HEK293 (cell line): Measurements from ENCODE around the gene COX7A2.
A peak's percentile ranks its signal among the peaks of the same experiment; 100 is the strongest.

Experiments
- CTCF ChIA-PET: fragments of 350-600 bp; formaldehyde crosslinking; extraction: SDS; loops from one replicate; lab custom pipeline; 2021; ENCODE audit warnings: antibody characterized with exemption; lab: Yijun Ruan, JAX
- POLR2A ChIA-PET: fragments of 300-600 bp; formaldehyde crosslinking; extraction: SDS; loops from one replicate; lab custom pipeline; 2020; ENCODE audit warnings: antibody characterized with exemption, inconsistent platforms; lab: Yijun Ruan, JAX
- H3K27ac ChIP-seq: fragments of 200-500 bp; sonication (Bioruptor generic); 2 replicates; pipeline ENCODE4 v1.5.1; 2014; ENCODE audit warnings: low read depth, low read length, control low read depth, inconsistent platforms; ENCODE audit errors: extremely low read depth
- H3K36me3 ChIP-seq, 2 experiments: fragments of 200-500 bp in 1 of 2; sonication (Bioruptor generic) in 1 of 2; 1 replicate in 1 of 2; 2 replicates in 1 of 2; pipeline ENCODE4 v1.5.1; 2014 to 2017; ENCODE audit warnings: inconsistent platforms in 2 of 2, low read length in 2 of 2; ENCODE audit not compliant: control insufficient read depth in 2 of 2, insufficient read depth in 1 of 2
- H3K4me1 ChIP-seq: fragments of 200-500 bp; sonication (Bioruptor generic); 2 replicates; pipeline ENCODE4 v1.5.1; 2014; ENCODE audit warnings: mild to moderate bottlenecking, low read length, inconsistent platforms; ENCODE audit not compliant: control insufficient read depth, insufficient read depth
- H3K4me3 ChIP-seq: 2 replicates; pipeline ENCODE4 v1.5.1; 2011; ENCODE audit warnings: low read depth, mild to moderate bottlenecking, control low read depth, low read length, moderate library complexity
- H3K9me3 ChIP-seq: fragments of 200-500 bp; sonication (Bioruptor generic); 2 replicates; pipeline ENCODE4 v1.5.1; 2014; ENCODE audit warnings: low read depth, low read length, inconsistent platforms; ENCODE audit not compliant: control insufficient read depth, insufficient read depth
- GLIS1 ChIP-seq: fragments of 450-650 bp; formaldehyde crosslinking; IDR thresholded peaks from 2 replicates; pipeline ENCODE4 v1.5.1; 2016; ENCODE audit warnings: missing biosample characterization, missing genetic modification characterization
- ZBTB21 ChIP-seq: fragments of 450-650 bp; formaldehyde crosslinking; IDR thresholded peaks from 2 replicates; pipeline ENCODE4 v1.5.1; 2017; ENCODE audit warnings: missing biosample characterization, missing genetic modification characterization
- ZEB2 ChIP-seq: fragments of 450-650 bp; formaldehyde crosslinking; IDR thresholded peaks from 2 replicates; pipeline ENCODE4 v1.5.1; 2016; ENCODE audit warnings: missing biosample characterization, missing genetic modification characterization
- ZFHX2 ChIP-seq: fragments of 450-650 bp; formaldehyde crosslinking; conservative IDR thresholded peaks from 2 replicates; pipeline ENCODE4 v1.5.1; 2016; ENCODE audit warnings: missing biosample characterization, missing genetic modification characterization
- ZFP3 ChIP-seq: fragments of 450-650 bp; formaldehyde crosslinking; IDR thresholded peaks from 2 replicates; pipeline ENCODE4 v1.5.1; 2016; ENCODE audit warnings: low read depth, missing biosample characterization, missing genetic modification characterization
- ZFP41 ChIP-seq: fragments of 450-650 bp; formaldehyde crosslinking; IDR thresholded peaks from 2 replicates; pipeline ENCODE4 v1.5.1; 2016; ENCODE audit warnings: missing biosample characterization, missing genetic modification characterization, borderline replicate concordance
- ZNF140 ChIP-seq: fragments of 450-650 bp; formaldehyde crosslinking; IDR thresholded peaks from 2 replicates; pipeline ENCODE4 v1.5.1; 2016; ENCODE audit warnings: missing biosample characterization, missing genetic modification characterization
- ZNF146 ChIP-seq: fragments of 450-650 bp; formaldehyde crosslinking; IDR thresholded peaks from 2 replicates; pipeline ENCODE4 v1.5.1; 2016; ENCODE audit warnings: missing biosample characterization, missing genetic modification characterization
- ZNF184 ChIP-seq: fragments of 450-650 bp; IDR thresholded peaks from 2 replicates; pipeline ENCODE4 v1.5.1; 2018; ENCODE audit warnings: missing biosample characterization, mild to moderate bottlenecking, missing genetic modification characterization
- ZNF335 ChIP-seq: fragments of 450-650 bp; formaldehyde crosslinking; conservative IDR thresholded peaks from 2 replicates; pipeline ENCODE4 v1.5.1; 2016; ENCODE audit warnings: missing biosample characterization, missing genetic modification characterization
- ZNF354C ChIP-seq: fragments of 450-650 bp; formaldehyde crosslinking; IDR thresholded peaks from 2 replicates; pipeline ENCODE4 v1.5.1; 2016; ENCODE audit warnings: missing biosample characterization, missing genetic modification characterization, low read depth, borderline replicate concordance
- ZNF529 ChIP-seq: fragments of 450-650 bp; formaldehyde crosslinking; IDR thresholded peaks from 2 replicates; pipeline ENCODE4 v1.5.1; 2017; ENCODE audit warnings: missing genetic modification characterization, missing biosample characterization; ENCODE audit not compliant: insufficient replicate concordance
- ZNF548 ChIP-seq: fragments of 450-650 bp; formaldehyde crosslinking; IDR thresholded peaks from 2 replicates; pipeline ENCODE4 v1.5.1; 2016; ENCODE audit warnings: missing biosample characterization, missing genetic modification characterization
- TF ChIP-seq, protein P1 (sequence below): fragments of 450-650 bp; formaldehyde crosslinking; IDR thresholded peaks from 2 replicates; pipeline ENCODE4 v1.5.1; 2016; ENCODE audit warnings: missing biosample characterization, missing genetic modification characterization
- TF ChIP-seq, protein P2 (sequence below): fragments of 450-650 bp; formaldehyde crosslinking; IDR thresholded peaks from 2 replicates; pipeline ENCODE4 v1.5.1; 2017; ENCODE audit warnings: missing biosample characterization, missing genetic modification characterization
- TF ChIP-seq, protein P3 (sequence below): fragments of 450-650 bp; formaldehyde crosslinking; IDR thresholded peaks from 2 replicates; pipeline ENCODE4 v1.5.1; 2016; ENCODE audit warnings: missing biosample characterization, missing genetic modification characterization
- TF ChIP-seq, protein P4 (sequence below): fragments of 450-650 bp; formaldehyde crosslinking; IDR thresholded peaks from 2 replicates; pipeline ENCODE4 v1.5.0; 2017; ENCODE audit warnings: missing biosample characterization, missing genetic modification characterization, borderline replicate concordance

Gene COX7A2

DNA sequence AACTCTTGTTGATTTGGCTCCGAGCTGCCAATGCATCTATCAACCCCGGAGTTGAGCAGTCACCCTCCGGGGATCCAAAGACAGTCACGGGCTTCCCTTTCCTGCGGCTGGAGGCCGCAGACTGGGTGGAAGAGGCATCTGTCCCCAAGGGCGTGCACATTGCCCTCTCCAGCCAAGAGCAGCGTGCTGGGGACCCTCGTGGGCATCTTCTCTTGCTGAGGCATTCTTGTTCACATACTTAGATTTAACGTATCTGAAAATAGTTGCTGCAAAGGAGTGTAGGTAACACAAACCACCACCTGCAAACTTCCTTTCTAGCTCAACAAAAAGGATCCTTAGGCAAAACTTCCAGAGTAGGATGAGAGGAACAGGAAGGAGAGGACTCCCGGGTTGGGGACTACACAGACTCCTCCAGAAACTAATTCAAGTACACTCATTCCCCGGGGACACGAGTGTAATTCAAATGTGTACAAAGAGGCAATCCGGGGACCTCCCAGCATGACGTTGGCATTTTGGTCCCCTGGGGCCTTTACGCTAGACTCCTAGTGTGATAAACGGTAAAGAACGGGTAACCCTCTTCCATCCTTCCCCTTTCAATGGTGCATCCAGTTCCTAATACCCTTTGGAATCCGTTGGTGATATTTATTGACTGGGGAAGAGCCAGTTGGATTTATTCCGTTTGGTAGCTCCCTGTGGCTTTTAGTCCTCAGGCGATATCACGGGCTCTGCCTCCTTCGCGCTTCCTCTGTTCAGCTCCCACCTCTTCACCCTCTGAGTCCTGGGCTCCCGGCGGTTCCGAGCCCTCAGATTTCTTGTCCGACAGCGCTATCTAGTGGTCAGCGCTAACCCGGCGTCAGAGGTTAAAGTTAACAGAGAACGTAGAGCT is 35.1 kb downstream of the COX7A2 start (continued):
- peak; percentile 95 for TF ChIP-seq ZNF335
- TF ChIP-seq GLIS1 (tag by site-specific recombination): peak; percentile 57
- no peak for TF ChIP-seq ZNF140
- TF ChIP-seq ZFP3 (tag by site-specific recombination): no peak
- TF ChIP-seq, protein P1, sequence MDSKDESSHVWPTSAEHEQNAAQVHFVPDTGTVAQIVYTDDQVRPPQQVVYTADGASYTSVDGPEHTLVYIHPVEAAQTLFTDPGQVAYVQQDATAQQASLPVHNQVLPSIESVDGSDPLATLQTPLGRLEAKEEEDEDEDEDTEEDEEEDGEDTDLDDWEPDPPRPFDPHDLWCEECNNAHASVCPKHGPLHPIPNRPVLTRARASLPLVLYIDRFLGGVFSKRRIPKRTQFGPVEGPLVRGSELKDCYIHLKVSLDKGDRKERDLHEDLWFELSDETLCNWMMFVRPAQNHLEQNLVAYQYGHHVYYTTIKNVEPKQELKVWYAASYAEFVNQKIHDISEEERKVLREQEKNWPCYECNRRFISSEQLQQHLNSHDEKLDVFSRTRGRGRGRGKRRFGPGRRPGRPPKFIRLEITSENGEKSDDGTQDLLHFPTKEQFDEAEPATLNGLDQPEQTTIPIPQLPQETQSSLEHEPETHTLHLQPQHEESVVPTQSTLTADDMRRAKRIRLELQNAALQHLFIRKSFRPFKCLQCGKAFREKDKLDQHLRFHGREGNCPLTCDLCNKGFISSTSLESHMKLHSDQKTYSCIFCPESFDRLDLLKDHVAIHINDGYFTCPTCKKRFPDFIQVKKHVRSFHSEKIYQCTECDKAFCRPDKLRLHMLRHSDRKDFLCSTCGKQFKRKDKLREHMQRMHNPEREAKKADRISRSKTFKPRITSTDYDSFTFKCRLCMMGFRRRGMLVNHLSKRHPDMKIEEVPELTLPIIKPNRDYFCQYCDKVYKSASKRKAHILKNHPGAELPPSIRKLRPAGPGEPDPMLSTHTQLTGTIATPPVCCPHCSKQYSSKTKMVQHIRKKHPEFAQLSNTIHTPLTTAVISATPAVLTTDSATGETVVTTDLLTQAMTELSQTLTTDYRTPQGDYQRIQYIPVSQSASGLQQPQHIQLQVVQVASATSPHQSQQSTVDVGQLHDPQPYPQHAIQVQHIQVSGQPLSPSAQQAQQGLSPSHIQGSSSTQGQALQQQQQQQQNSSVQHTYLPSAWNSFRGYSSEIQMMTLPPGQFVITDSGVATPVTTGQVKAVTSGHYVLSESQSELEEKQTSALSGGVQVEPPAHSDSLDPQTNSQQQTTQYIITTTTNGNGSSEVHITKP (tag by site-specific recombination): peak; percentile 65; the same call in 1 of the 2 replicates
- peak; percentile 60; the same call in 1 of the 2 replicates for TF ChIP-seq ZEB2
- TF ChIP-seq ZNF184 (tag by site-specific recombination): no peak
- TF ChIP-seq, all 188 proteins: peak for 25

DNA sequence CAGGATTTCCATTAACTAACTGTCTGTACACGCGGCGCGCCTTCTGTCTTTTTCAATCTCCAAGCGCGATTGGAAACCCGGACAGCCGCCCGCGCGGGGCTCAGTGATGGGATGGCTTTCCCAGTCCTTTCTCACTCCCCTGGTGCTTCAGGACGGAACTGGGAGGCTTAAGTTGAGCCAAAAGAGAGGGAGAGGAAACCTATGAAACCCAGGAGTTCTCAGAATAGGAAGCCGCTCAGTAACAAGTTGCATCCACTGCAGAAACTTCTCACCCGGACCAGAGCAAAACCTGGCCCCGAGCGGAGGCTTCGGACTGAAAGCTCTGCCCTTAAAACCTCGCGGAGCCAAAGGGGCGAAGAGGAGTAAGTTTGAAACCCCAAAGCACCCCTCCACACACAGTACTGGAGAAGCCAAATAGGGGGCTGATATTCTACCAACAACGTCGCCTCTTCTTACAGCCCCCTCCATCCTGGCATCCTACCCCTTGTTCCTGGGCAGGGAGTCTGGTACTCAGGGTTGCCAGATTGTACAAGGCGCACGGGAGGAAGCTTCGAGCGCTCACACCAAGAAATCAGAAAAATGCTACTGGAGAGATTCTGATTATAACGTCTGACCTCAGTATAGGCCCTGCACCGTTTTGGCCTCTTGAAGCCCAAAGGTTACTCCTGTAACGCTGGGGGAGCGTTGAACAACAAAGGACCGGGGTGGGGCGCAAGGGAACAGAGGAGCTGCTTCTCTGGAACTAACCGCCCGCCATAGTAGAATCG is 36.8 kb downstream of the COX7A2 start:
- Histone ChIP-seq H3K4me3 (peak overlapping the region; percentile 71), H3K4me1 (peaks cover 9% of the 10 kb centered on the region), H3K9me3 (no peaks in the 10 kb centered on the region), H3K36me3 (no peaks in the 10 kb centered on the region), H3K27ac (no peak overlapping the region)
- ChIA-PET CTCF (interaction anchor here (0.6 to 5.4 kb wide), 13 partner anchors 9 to 1351 kb away, joined by 3 to 87 read pairs (median 4); partner anchors contain the start of gene FILIP1), POLR2A (interaction anchor here (1.1 to 2.6 kb wide), 5 partner anchors 10 to 1685 kb away, joined by 3 to 12 read pairs (median 4); partner anchors contain the start of gene COX7A2)
- no peak for TF ChIP-seq ZNF529 (tag by site-specific recombination)
- TF ChIP-seq, protein P2, sequence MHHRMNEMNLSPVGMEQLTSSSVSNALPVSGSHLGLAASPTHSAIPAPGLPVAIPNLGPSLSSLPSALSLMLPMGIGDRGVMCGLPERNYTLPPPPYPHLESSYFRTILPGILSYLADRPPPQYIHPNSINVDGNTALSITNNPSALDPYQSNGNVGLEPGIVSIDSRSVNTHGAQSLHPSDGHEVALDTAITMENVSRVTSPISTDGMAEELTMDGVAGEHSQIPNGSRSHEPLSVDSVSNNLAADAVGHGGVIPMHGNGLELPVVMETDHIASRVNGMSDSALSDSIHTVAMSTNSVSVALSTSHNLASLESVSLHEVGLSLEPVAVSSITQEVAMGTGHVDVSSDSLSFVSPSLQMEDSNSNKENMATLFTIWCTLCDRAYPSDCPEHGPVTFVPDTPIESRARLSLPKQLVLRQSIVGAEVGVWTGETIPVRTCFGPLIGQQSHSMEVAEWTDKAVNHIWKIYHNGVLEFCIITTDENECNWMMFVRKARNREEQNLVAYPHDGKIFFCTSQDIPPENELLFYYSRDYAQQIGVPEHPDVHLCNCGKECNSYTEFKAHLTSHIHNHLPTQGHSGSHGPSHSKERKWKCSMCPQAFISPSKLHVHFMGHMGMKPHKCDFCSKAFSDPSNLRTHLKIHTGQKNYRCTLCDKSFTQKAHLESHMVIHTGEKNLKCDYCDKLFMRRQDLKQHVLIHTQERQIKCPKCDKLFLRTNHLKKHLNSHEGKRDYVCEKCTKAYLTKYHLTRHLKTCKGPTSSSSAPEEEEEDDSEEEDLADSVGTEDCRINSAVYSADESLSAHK (tag by site-specific recombination): peak; percentile 80; the same call in 1 of the 2 replicates

DNA sequence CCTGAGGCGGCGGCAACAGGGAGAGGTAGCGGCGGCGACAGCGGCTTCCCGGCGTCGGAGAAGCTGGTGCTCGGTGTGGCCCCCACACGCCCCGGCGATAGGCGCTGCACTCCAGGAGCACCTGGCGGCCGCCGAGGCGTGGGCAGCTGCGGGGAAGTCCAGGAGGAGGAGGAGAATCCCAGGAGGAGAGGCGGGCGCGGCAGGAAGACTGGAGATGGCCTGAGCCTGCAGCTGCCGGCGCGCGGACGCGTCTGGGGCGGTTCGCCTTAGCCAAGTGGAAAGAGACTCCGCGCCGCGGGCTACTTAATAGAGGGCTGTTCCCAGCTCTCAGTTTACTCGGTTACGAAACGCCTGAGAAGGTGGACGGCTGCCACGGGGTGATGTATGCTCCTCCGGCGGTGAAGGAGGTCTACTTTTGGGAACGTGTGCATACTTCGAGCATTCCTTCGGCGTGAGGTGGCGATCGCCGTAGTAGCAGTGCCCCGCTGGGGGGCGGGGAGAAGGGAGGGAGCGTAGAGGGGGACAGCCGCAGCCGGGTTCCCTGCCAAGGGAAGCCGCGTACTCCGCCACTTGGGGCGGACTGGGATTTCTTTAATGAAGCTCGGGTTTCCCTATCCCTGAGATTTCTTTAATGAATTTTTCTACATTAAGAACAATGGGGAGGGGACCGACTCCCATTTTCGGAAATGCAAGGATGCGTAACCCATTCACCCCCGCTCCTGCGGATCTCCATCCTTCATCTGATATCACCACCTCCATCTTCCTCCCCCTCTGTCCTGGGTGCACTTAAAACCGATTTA is 37.6 kb downstream of the COX7A2 start, which contains the start of gene COL12A1:
Gene COL12A1 (minus strand): TSS at position 278 of the 800 bp plus-strand sequence. CDS start 3,261 bp downstream, outside the sequence.
- CTCF ChIA-PET: interaction anchor here (0.7 to 2.6 kb wide), 22 partner anchors 14 to 1473 kb away, joined by 3 to 14 read pairs (median 3); partner anchors contain the start of gene FILIP1
- TF ChIP-seq ZNF354C (no peak), ZBTB21 (tag by site-specific recombination) (peak; percentile 57; the same call in 1 of the 2 replicates), ZFP41 (tag by site-specific recombination) (no peak), ZNF146 (tag by site-specific recombination) (peak; percentile 28; the same call in 1 of the 2 replicates), ZNF548 (no peak), ZFHX2 (tag by site-specific recombination) (peak; percentile 87)
- TF ChIP-seq, protein P3, sequence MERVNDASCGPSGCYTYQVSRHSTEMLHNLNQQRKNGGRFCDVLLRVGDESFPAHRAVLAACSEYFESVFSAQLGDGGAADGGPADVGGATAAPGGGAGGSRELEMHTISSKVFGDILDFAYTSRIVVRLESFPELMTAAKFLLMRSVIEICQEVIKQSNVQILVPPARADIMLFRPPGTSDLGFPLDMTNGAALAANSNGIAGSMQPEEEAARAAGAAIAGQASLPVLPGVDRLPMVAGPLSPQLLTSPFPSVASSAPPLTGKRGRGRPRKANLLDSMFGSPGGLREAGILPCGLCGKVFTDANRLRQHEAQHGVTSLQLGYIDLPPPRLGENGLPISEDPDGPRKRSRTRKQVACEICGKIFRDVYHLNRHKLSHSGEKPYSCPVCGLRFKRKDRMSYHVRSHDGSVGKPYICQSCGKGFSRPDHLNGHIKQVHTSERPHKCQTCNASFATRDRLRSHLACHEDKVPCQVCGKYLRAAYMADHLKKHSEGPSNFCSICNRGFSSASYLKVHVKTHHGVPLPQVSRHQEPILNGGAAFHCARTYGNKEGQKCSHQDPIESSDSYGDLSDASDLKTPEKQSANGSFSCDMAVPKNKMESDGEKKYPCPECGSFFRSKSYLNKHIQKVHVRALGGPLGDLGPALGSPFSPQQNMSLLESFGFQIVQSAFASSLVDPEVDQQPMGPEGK (tag by site-specific recombination): peak; percentile 86
- TF ChIP-seq, protein P4, sequence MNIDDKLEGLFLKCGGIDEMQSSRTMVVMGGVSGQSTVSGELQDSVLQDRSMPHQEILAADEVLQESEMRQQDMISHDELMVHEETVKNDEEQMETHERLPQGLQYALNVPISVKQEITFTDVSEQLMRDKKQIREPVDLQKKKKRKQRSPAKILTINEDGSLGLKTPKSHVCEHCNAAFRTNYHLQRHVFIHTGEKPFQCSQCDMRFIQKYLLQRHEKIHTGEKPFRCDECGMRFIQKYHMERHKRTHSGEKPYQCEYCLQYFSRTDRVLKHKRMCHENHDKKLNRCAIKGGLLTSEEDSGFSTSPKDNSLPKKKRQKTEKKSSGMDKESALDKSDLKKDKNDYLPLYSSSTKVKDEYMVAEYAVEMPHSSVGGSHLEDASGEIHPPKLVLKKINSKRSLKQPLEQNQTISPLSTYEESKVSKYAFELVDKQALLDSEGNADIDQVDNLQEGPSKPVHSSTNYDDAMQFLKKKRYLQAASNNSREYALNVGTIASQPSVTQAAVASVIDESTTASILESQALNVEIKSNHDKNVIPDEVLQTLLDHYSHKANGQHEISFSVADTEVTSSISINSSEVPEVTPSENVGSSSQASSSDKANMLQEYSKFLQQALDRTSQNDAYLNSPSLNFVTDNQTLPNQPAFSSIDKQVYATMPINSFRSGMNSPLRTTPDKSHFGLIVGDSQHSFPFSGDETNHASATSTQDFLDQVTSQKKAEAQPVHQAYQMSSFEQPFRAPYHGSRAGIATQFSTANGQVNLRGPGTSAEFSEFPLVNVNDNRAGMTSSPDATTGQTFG (tag by site-specific recombination): no peak

More for the DNA sequence above, 37.6 kb downstream of the COX7A2 start, which contains the start of gene COL12A1:
- peaks cover 7% of the 10 kb centered on the region for H3K4me1 ChIP-seq
- H3K27ac ChIP-seq: no peak within 1 kb of the TSS; the same call in 1 of the 2 replicates
- peak within 1 kb of the TSS; percentile 71 for H3K4me3 ChIP-seq
- no peaks in the 10 kb centered on the region for H3K9me3 ChIP-seq
- no peaks in the 10 kb centered on the region for H3K36me3 ChIP-seq
- POLR2A ChIA-PET: interaction anchor here (1.1 to 2.6 kb wide), 6 partner anchors 11 to 1684 kb away, joined by 3 to 12 read pairs (median 4); partner anchors contain the start of gene COX7A2
